Lower lobe of right lung (tissue), 2 donors: ENCODE data around the gene GPATCH1. TPM values are rescaled to one million over a fixed set of nuclear protein-coding genes. Genes with fewer than 3 reads are reported as not detected.
"Not testable (repeated sequence)": the region's sequence is repeated elsewhere in the genome, so short reads cannot be mapped to it uniquely, and the experiment has no call there.

ENCODE experiments used
- ATAC-seq, 2 donors: fragments of 200-7000 bp; cut with Tn5 transposase; one replicate each; pipeline ENCODE4 v1.9.1; 2020 to 2022; ENCODE audit warnings: mild to moderate bottlenecking in 2 of 2, moderate library complexity in 2 of 2
- DNase-seq: peaks from one replicate; pipeline ENCODE4 v3.0.0-alpha.2; 2020
- H3K27ac ChIP-seq: fragments of 200-600 bp; one replicate; pipeline ENCODE4 v1.8.0; 2022
- H3K27me3 ChIP-seq: fragments of 200-600 bp; one replicate; pipeline ENCODE4 v1.8.0; 2022; ENCODE audit warnings: low read depth
- H3K36me3 ChIP-seq: fragments of 200-600 bp; one replicate; pipeline ENCODE4 v1.8.0; 2022; ENCODE audit warnings: mild to moderate bottlenecking
- H3K4me1 ChIP-seq: fragments of 200-600 bp; one replicate; pipeline ENCODE4 v1.8.0; 2022
- H3K4me3 ChIP-seq: fragments of 200-600 bp; one replicate; pipeline ENCODE4 v1.8.0; 2022; ENCODE audit warnings: mild to moderate bottlenecking
- H3K9me3 ChIP-seq: fragments of 200-600 bp; one replicate; pipeline ENCODE4 v1.8.0; 2022
- CTCF ChIP-seq: fragments of 200-600 bp; IDR thresholded peaks from one replicate; pipeline ENCODE4 v1.8.0; 2022; ENCODE audit warnings: antibody characterized with exemption, mild to moderate bottlenecking
- intact Hi-C: fragments of 100-400 bp; cut with DNase I; formaldehyde crosslinking; loops from one replicate; pipeline ENCODE4 v1.11.0; 2022
- long read RNA-seq: library from polyadenylated mRNA; unstranded; transcript quantifications from one replicate; pipeline ENCODE4 v2.0.0, GENCODE V29; 2021
- total RNA-seq: library from RNA; stranded (reverse); fragmentation: NEBNext Ultra II Directional; extraction: Animal tissue kit (Norgen Biotek cat#: 25700); gene quantifications from one replicate; pipeline ENCODE4 v1.2.1, GENCODE V29; 2021
- donor health status: DM: no; HTN: yes; CAD: no; lungs with severe emphysema.

GPATCH1 gene, protein sequence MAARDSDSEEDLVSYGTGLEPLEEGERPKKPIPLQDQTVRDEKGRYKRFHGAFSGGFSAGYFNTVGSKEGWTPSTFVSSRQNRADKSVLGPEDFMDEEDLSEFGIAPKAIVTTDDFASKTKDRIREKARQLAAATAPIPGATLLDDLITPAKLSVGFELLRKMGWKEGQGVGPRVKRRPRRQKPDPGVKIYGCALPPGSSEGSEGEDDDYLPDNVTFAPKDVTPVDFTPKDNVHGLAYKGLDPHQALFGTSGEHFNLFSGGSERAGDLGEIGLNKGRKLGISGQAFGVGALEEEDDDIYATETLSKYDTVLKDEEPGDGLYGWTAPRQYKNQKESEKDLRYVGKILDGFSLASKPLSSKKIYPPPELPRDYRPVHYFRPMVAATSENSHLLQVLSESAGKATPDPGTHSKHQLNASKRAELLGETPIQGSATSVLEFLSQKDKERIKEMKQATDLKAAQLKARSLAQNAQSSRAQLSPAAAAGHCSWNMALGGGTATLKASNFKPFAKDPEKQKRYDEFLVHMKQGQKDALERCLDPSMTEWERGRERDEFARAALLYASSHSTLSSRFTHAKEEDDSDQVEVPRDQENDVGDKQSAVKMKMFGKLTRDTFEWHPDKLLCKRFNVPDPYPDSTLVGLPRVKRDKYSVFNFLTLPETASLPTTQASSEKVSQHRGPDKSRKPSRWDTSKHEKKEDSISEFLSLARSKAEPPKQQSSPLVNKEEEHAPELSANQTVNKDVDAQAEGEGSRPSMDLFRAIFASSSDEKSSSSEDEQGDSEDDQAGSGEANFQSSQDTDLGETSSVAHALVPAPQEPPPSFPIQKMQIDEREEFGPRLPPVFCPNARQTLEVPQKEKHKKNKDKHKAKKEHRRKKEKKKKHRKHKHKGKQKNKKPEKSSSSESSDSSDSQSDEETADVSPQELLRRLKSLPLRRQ
- 8.4 TPM for total RNA-seq
- long read RNA-seq, transcript GPATCH1-201 (20 exons, 3,492 nt) = major isoform, 7 of 13 reads
- long read RNA-seq, partial matches to known transcripts = 4 of 13 reads
- long read RNA-seq, other reads (novel, unspliced or antisense) = 1 of 13 reads

DNA sequence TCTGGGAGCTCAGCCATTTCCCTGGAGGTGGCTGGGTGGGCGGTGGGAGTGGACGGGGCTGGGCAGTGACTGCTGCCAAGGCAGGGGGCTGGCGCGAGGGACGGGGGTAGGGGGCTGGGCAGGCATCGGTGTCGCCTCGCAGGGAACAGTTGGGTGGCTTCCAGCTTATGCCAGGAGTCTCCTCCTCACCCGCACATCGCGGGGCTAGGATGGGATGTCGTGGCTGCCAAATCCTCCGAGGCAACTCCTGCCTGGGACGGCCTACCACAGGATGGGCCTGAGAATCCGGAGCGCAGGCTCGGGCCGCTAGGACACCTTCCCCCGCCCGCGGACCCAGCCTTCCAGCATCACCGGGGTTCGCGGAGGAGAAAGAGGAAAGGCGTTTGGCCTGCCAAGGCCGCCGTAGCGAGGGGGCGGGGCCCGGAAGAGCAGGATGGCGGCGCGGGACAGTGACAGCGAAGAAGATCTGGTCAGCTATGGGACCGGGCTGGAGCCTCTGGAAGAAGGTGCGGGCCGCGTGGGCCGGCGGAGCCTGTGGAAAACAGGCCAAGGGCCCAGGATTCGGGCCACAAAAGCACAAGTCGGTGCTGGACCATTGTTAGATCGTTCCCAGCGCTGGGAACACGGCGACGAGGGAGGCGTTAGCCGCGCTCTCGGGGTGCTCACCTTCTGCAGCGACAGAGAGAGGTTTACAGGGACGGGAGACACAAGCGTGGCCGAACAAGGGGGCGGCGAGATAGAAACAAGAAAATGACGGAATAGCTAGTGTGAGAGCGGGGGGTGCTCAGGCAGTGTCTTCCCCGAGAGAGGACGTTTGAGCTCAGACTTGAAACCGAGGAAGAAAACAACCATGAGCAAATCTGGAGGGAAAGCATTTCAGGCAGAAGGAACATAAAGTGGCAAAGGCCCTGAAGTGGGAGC lies at the start of gene GPATCH1:
Gene GPATCH1, plus strand, starts transcription at position 421 of the 921 bp plus-strand sequence. Its CDS starts 13 bp downstream, at position 434.
- ATAC-seq (peak; percentile 95 to 98), DNase-seq (peak; percentile 92)
- Histone ChIP-seq H3K9me3 (no peaks in the 10 kb centered on the region), H3K36me3 (no peaks in the 10 kb centered on the region), H3K4me3 (peak within 1 kb of the TSS; percentile 78), H3K4me1 (peaks cover 21% of the 10 kb centered on the region), H3K27me3 (no peaks in the 10 kb centered on the region), H3K27ac (peak within 1 kb of the TSS; percentile 79)
- intact Hi-C loops = no loop called here
- no peak for TF ChIP-seq CTCF

DNA sequence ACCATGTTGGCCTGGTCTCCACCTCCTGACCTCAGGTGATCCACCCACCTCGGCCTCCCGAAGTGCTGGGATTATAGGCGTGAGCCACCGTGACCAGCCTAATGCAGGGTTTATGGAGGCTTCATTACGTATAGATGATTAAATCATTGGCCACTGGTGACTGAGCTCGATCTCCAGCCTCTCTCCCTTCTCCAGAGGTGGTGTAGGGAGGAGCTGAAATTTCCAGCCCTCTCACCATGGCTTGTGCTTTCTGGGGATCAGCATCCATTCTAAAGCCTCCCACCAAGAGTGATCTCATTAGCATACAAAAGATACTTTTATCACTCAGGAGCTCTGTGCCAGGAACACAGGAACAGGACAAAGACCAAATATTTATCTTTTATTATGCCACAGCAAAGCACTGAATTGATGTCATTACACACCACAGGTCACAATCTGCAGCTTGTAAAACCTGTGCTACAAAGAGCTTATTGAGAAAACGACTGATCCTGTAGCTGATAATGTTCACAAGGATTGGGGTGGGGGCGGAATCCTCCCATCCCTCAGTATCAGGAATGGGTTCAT lies 48.7 kb upstream of the GPATCH1 start:
- DNase-seq = no peak
- intact Hi-C loops = no loop called here
- Histone ChIP-seq H3K9me3 (no peaks in the 10 kb centered on the region), H3K4me1 (no peaks in the 10 kb centered on the region), H3K27me3 (no peaks in the 10 kb centered on the region), H3K36me3 (no peaks in the 10 kb centered on the region), H3K4me3 (no peak overlapping the region), H3K27ac (no peak overlapping the region)
- no peak for ATAC-seq
- no peak for TF ChIP-seq CTCF

DNA sequence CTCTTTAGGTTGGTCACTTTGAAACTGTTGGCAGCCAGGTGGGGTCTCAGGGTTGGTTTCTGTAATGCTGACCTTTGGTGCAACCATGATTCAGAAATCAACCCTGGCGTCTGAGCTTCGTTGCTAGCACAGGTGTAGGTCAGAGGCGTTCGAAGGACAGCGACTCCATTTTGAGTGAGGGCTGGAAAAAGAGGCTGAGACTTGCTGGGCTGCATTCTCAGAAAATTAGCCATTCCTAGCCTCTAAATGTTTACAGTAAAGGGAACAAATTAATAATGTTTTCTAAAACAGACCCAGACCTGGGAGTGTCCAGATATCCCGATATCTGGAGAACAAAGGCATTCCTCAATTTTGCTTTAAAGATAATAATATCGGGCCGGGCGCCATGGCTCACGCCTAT lies 45.5 kb upstream of the GPATCH1 start:
- no peaks in the 10 kb centered on the region for H3K36me3 ChIP-seq
- no peak overlapping the region for H3K4me3 ChIP-seq
- no peaks in the 10 kb centered on the region for H3K27me3 ChIP-seq
- DNase-seq (no peak), ATAC-seq (no peak)
- intact Hi-C loops = no loop called here
- H3K27ac ChIP-seq = no peak overlapping the region
- H3K4me1 ChIP-seq = no peaks in the 10 kb centered on the region
- no peak for TF ChIP-seq CTCF
- H3K9me3 ChIP-seq = no peaks in the 10 kb centered on the region

GRCh38 chr19:33036370-33037167 lies 44.4 kb upstream of the GPATCH1 start:
- intact Hi-C loops, ATAC-seq, H3K4me3 ChIP-seq, H3K4me1 ChIP-seq, H3K27me3 ChIP-seq, DNase-seq, H3K9me3 ChIP-seq, H3K27ac ChIP-seq, H3K36me3 ChIP-seq: not testable (repeated sequence)

DNA sequence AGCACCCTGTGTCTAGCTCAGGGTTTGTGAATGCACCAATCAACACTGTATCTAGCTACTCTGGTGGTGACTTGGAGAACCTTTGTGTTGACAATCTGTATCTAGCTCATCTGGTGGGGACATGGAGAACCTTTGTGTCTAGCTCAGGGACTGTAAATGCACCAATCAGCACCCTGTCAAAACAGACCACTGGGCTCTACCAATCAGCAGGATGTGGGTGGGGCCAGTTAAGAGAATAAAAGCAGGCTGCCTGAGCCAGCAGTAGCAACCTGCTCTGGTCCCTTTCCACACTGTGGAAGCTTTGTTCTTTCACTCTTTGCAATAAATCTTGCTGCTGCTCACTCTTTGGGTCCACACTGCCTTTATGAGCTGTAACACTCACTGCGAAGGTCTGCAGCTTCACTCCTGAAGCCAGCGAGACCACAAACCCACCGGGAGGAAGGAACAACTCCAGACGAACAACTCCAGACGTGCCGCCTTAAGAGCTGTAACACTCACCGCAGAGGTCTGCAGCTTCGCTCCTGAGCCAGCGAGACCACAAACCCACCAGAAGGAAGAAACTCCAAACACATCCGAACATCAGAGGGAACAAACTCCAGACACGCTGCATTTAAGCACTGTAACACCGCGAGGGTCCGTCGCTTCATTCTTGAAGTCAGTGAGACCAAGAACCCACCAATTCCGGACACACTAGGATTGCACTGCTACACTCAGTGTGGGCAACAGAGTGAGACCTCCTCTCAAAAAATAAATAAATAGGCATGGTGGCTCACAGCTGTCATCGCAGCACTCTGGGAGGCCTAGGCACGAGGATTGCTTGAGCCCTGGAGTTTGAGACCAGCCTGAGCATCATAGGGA lies 43.6 kb upstream of the GPATCH1 start:
- H3K27ac ChIP-seq, H3K36me3 ChIP-seq, H3K9me3 ChIP-seq, H3K27me3 ChIP-seq, ATAC-seq, DNase-seq, H3K4me1 ChIP-seq, H3K4me3 ChIP-seq, intact Hi-C loops: not testable (repeated sequence)
